ENCODE data around the gene ATP13A1. TPM values are rescaled to one million over a fixed set of nuclear protein-coding genes. Genes with fewer than 3 reads are reported as not detected.

ATP13A1 gene
- total and polyA plus RNA-seq, 2 donors (not counting 3 experiments of a cell fraction or from before 2014, with no cell fraction given) = 36.9 to 48.7 TPM

- ChIA-PET CTCF (no interaction called here), POLR2A (no interaction called here)
- TF ChIP-seq JUN (IDR thresholded peaks at IDR 0.05; ENCODE audit: borderline replicate concordance, insufficient read depth, insufficient read length, low read depth) = no peak
- TF ChIP-seq MYC (IDR thresholded peaks at IDR 0.05; ENCODE audit: low read depth, low read length) = no peak
- TF ChIP-seq POLR2A (IDR thresholded peaks at IDR 0.05; ENCODE audit: low read depth, low read length) = no peak
- no peak for TF ChIP-seq GATA2 (IDR thresholded peaks at IDR 0.05; ENCODE audit: insufficient read depth, insufficient read length, low read depth, low read length)
- TF ChIP-seq FOS (IDR thresholded peaks at IDR 0.05; ENCODE audit: borderline replicate concordance, insufficient read depth, low read length) = no peak
- no peak for TF ChIP-seq CTCF (IDR thresholded peaks at IDR 0.05; ENCODE audit: extremely low read depth in 1 of 2, insufficient read depth in 1 of 2, low read depth in 1 of 2, low read length in 2 of 2)
- TF ChIP-seq EZH2 (IDR thresholded peaks at IDR 0.05; ENCODE audit: borderline replicate concordance, low read depth, low read length, severe bottlenecking) = no peak
- TF ChIP-seq, protein P1, sequence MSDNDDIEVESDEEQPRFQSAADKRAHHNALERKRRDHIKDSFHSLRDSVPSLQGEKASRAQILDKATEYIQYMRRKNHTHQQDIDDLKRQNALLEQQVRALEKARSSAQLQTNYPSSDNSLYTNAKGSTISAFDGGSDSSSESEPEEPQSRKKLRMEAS (IDR thresholded peaks at IDR 0.05; ENCODE audit: insufficient read depth, insufficient read length) = no peak
- TF ChIP-seq POLR2AphosphoS5 (IDR thresholded peaks at IDR 0.05; ENCODE audit: insufficient read depth, low read depth, low read length) = no peak
- no peaks in the 10 kb centered on the region for H3K27me3 ChIP-seq (ENCODE audit: control insufficient read depth in 2 of 2, insufficient read depth in 2 of 2, low read length in 2 of 2)
- peak; percentile 31 for FAIRE-seq
- dilution Hi-C loops (cut with MboI; ENCODE audit: extremely low pct_ligation_motif_present, low sequenced_read_pairs) = no loop called here
- BruUV-seq (replicated peaks) = no TSS peak
- intact Hi-C loops (cut with micrococcal nuclease) = loop anchor here (5.0 kb wide), 1 partner anchor 90 kb away; no protein-coding TSS in a partner anchor
- H3K4me3 ChIP-seq (replicated peaks in 1 of 3; ENCODE audit: insufficient read depth in 1 of 3, low read depth in 1 of 3, low read length in 3 of 3) = peak overlapping the region; percentile 72 to 98 (median 78)
- no peaks in the 10 kb centered on the region for H3K79me2 ChIP-seq (ENCODE audit: control insufficient read depth, insufficient read depth, low read length)
- peak; percentile 16 for DNase-seq (ENCODE audit: low read depth, low spot score)
- H3K4me2 ChIP-seq (ENCODE audit: insufficient read depth, low read length) = peak overlapping the region; percentile 41
- H3K36me3 ChIP-seq (ENCODE audit: control insufficient read depth in 2 of 2, extremely low read depth in 1 of 2, insufficient read depth in 2 of 2, low read length in 2 of 2) = peaks cover 2 to 24% of the 10 kb centered on the region in 2 experiments
- peak overlapping the region; percentile 54 for H3K27ac ChIP-seq (ENCODE audit: insufficient read depth, low read depth, low read length)
- peak overlapping the region; percentile 64 for H3K9ac ChIP-seq (replicated peaks; ENCODE audit: extremely low read depth, insufficient read depth, low read length)
- H3K9me1 ChIP-seq (replicated peaks; ENCODE audit: control insufficient read depth, extremely low read depth, insufficient read depth, low read length) = no peaks in the 10 kb centered on the region
- H2AFZ ChIP-seq (ENCODE audit: low read depth, low read length) = peak overlapping the region; percentile 68
- H3K9me3 ChIP-seq (replicated peaks; ENCODE audit: control insufficient read depth, insufficient read depth, low read length) = no peaks in the 10 kb centered on the region
- H3K4me1 ChIP-seq (ENCODE audit: control insufficient read depth, extremely low read depth, insufficient read depth, low read length) = peaks cover 4% of the 10 kb centered on the region
- no peaks in the 10 kb centered on the region for H4K20me1 ChIP-seq (replicated peaks; ENCODE audit: control insufficient read depth, extremely low read depth, insufficient read depth, low read length)
These were observed 20.8 kb downstream of the ATP13A1 start for GRCh38 chr19:19642506-19643157.
